Renal pelvis (tissue), 4 donors: Measurements from ENCODE around the gene UMAD1. TPM values are rescaled to one million over a fixed set of nuclear protein-coding genes. Genes with fewer than 3 reads are reported as not detected.

Source experiments
- DNase-seq: peaks from one replicate; pipeline ENCODE4 v3.0.0-alpha.2; 2013
- polyA plus RNA-seq, 3 donors: library from polyadenylated mRNA; unstranded; fragments of 120-200 nt; gene quantifications; one replicate each; pipeline ENCODE4 v1.2.1, GENCODE V29; 2013; ENCODE audit not compliant: insufficient read length in 3 of 3

Gene UMAD1
- polyA plus RNA-seq, 3 donors = 15.9 to 21.5 (median 19.7) TPM

GRCh38 chr7:7761974-7762779 lies 121.6 kb downstream of the UMAD1 start:
- DNase-seq = no peak

DNA sequence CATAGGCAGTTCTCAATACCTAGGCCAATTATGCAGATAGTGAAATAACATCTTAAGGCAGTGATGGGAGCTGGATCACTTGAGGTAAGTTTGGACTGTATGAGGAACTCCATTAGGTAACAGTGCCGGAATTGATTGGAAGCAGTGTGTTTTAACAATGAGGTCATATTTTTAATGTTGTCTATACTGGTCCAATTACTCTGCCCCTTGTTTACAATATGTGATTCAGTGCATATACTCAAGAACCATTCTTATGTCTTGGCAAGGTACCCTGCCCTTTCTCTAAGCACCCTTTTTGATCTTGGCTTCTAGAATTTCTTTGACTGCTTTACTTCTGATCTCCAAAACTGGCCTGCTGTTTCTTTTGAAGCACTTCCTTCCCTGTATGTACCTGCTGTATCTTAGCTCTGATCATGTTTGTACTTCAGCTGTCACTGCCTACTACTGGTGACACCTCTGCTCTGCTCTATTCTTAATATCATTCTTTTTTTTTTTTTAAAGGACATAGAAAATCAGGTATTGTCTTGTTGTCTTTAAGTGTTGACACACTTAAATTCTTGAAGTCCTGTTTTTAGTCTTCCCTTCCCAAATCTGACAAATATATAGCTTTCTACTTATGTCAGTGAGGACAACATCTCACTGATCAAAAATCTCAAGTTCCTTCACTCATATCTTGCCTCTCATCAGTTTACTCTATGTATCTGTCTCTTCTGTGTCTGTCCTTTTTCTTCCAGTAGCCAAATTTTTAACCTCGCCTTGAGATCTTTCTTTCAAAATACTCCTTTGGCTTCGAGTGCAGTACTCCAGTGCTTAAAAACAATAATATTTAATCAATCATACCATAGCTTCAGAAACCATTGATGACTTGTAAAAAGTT lies 124.2 kb downstream of the UMAD1 start:
- no peak for DNase-seq

DNA sequence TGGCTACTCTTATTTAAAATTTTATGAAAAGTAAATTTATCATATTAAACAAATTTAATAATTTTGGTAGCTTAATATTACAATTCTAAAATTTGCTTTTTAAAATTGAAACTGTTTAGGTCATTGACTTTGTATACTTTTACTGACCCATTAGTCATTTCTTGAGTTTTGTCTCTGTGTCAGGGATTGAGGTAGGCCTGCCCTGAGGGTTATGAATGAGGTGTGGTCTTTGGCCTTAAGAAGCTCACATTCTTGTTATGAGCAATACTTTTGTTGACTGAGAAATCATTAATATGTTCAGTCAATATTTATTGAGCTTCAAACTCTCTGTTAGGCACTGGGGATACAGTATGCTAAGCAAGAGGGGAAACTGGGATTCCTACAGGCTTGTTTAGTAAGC lies 124.9 kb downstream of the UMAD1 start:
- DNase-seq = no peak

GRCh38 chr7:7766671-7767070 lies 126.1 kb downstream of the UMAD1 start:
- DNase-seq = no peak

DNA sequence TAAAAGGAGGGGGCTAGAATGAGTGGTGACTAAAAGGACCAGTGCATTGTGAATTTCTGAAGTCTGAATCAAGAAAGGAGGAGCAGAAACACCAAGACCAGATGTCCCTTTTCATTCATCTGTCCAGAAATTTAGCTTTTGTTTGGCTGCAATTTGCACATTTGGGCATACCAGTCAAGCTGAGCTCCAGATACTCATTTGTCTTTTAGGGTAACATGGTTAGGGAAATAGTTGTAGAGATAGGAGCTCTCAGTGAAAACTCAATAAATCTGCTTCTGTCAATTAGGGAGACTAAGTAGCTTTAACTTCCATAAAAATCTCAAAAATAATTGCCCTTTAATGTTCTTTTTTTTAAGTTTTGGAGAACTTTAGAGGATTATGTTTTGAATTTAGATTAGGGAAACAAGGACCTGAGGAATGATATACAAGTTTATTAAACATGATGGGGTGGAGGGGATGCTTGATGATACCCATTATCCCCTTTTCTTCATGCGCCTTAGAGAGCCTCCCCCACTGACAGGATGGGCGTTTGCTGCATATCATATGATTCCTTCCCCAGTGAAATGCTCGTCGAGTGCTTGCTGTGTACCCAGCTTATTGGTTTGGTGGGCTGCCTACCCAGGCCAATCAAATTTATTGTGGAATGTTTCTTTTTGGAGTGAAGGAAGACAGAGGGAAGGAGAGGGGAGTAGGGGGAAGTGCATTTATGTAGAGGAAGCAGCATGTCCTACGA lies 128.6 kb downstream of the UMAD1 start:
- no peak for DNase-seq

GRCh38 chr7:7769710-7770627 lies 129.4 kb downstream of the UMAD1 start:
- no peak for DNase-seq

GRCh38 chr7:7771452-7771851 lies 130.9 kb downstream of the UMAD1 start:
- DNase-seq = no peak

GRCh38 chr7:7772397-7772821 lies 131.9 kb downstream of the UMAD1 start:
- peak; percentile 39 for DNase-seq

DNA sequence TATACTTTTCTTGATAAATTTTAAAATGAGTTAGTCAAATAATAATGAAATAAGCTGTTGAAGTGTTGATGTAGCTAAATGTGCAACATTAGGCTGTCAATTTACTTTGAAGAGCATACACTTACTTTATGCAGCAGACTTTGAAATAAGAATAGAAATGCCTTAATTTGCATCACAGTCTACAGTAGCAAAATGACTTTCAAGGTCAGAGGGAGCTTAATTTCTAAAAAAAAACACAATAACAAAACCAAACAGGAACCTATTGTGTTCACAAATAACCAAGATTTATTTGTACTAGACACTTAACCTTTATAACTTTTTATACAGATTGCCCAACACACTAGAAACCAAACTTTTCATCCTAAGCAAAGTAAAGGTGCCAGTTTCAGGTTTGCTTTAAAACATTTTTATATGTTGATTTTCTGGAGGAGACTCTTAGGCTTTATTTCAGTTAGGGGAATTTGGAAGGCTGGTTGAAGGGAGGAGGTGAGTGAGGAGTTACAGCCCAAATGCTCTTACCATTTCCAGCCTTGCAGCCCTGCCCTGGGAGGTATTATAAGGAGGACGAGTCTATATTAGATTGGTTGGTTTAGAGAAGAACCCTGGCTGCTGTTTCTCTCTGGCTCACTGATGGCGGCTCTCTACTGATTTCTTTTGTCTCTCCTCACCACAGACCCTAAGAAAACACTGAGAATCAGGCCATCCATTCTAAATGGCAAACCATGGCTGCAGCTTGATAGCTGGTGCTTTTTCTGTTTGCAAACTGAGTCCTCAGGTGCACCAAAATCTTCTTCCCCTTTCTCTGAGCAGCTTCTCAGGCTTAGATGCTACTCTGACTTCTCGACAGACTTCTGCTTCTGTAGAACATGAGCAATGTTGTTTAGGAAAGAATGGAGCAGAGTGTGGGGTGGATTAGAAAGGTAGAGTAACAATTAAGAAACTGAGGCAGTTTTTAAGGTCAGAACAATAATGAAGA lies 133.1 kb downstream of the UMAD1 start:
- DNase-seq = no peak

DNA sequence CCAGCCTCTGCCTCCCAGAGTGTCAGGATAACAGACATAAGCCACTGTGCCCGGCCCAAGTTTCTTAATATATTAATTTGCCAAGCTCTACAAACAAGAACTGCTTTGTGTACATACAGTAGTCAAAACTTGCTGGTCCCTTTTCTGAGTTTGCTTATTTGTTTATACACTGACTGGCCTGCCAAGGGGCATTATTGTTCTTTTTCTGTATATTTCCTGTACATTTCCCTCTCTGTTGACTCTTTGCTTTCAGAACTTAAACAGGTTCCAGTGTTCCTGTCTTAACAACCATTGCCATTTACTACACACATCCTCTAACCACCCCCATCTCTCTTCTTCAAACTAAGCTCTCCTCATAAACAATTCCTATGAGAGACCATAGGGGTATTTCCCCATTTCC lies 139.3 kb downstream of the UMAD1 start:
- no peak for DNase-seq

- DNase-seq = no peak
Measured at GRCh38 chr7:7783001-7783400, 142.4 kb downstream of the UMAD1 start.

DNA sequence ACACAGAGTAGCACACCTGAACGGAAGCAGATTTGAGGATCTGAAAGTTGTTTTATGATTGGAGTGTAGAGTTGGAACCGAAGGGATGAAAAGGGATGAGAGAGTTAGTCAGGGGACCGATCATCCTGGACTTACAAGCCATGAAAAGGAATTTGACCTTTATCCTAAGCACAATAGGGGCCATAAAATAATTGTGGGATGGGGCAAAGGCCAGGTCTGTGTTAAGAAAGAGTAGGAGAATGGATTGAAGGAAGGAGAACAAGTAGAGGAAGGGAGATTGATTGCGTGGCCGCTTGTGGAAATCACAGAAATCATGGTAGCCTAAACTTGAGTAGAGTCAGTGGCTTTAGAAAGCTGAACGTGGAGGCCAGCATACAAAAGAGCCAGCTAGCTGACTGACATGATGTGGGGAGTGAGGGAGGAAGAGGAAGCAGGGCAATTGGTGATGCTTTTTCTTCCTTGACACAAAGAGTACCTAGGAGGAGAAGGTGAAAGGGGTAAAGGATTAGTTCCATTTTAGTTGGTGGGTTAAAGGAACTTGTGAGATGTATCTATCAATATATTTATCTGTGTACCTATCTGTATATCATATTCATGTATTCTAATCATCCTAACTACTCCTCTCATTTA lies 144.9 kb downstream of the UMAD1 start:
- no peak for DNase-seq

DNA sequence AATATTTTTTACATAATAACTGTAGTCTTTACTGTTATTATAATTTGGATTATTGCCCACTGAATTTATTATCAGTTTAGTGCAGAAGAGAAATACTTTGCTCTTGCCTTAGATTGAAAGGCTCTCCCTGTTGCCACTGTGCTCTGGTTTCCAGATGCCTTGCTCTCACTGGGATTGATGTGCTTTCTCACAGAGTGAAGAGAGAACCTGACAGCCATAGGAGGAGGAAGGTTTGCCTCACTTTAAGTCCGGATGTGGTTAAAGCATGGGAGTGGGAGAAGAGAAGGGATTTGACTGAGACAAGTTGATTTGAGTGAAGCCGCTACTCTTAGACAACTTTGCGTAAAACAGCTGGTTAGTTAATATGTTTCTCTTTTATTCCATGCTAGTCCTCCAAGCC lies 146.0 kb downstream of the UMAD1 start:
- no peak for DNase-seq

- DNase-seq = no peak
Measured at GRCh38 chr7:7789551-7789988, 149.0 kb downstream of the UMAD1 start.

- DNase-seq = no peak
Measured at GRCh38 chr7:7790041-7790741, 149.6 kb downstream of the UMAD1 start.

DNA sequence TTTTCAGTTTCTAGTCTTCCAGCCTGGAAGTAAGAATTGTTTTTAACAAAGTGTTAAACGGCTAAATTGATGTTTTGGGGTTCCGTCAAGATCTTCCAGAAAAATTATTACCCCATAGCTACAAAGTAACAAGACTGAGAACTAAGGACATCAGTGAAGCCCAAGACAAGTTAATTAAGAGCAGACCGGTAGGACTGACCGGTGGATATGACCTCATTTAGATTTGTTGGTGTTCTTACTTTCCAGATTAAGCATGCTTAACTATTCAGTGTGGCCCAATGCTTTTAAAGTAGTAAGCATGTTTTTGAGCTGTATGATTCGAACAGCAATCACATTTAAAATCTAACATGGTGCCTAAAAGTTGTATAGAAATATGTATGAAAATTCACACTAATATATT lies 151.0 kb downstream of the UMAD1 start:
- DNase-seq = no peak

GRCh38 chr7:7792056-7792455 lies 151.5 kb downstream of the UMAD1 start:
- DNase-seq = no peak

GRCh38 chr7:7793249-7793648 lies 152.7 kb downstream of the UMAD1 start:
- DNase-seq = no peak

GRCh38 chr7:7793921-7794320 lies 153.4 kb downstream of the UMAD1 start:
- no peak for DNase-seq
